HEK293 (cell line): ENCODE data around the gene NT5DC4.

Source experiments
- TCF7L2 ChIP-seq: IDR thresholded peaks from 2 replicates; pipeline ENCODE4 v1.6.1; 2011; ENCODE audit warnings: low read depth, mild to moderate bottlenecking, inconsistent platforms, low read length, moderate library complexity, borderline replicate concordance
- ZBTB1 ChIP-seq: fragments of 450-650 bp; formaldehyde crosslinking; IDR thresholded peaks from 2 replicates; pipeline ENCODE4 v1.5.1; 2016; ENCODE audit warnings: missing biosample characterization, missing genetic modification characterization
- ZBTB17 ChIP-seq: fragments of 450-650 bp; formaldehyde crosslinking; IDR thresholded peaks from 2 replicates; pipeline ENCODE4 v1.5.1; 2016; ENCODE audit warnings: missing biosample characterization, missing genetic modification characterization
- ZFP3 ChIP-seq: fragments of 450-650 bp; formaldehyde crosslinking; IDR thresholded peaks from 2 replicates; pipeline ENCODE4 v1.5.1; 2016; ENCODE audit warnings: low read depth, missing biosample characterization, missing genetic modification characterization
- ZNF10 ChIP-seq: fragments of 450-650 bp; formaldehyde crosslinking; IDR thresholded peaks from 2 replicates; pipeline ENCODE4 v1.5.1; 2017; ENCODE audit warnings: missing biosample characterization, missing genetic modification characterization
- ZNF121 ChIP-seq: fragments of 450-650 bp; formaldehyde crosslinking; IDR thresholded peaks from 2 replicates; pipeline ENCODE4 v1.5.1; 2016; ENCODE audit warnings: missing biosample characterization, missing genetic modification characterization
- ZNF140 ChIP-seq: fragments of 450-650 bp; formaldehyde crosslinking; IDR thresholded peaks from 2 replicates; pipeline ENCODE4 v1.5.1; 2016; ENCODE audit warnings: missing biosample characterization, missing genetic modification characterization
- ZNF426 ChIP-seq: fragments of 450-650 bp; formaldehyde crosslinking; IDR thresholded peaks from 2 replicates; pipeline ENCODE4 v1.5.1; 2017; ENCODE audit warnings: missing biosample characterization, missing genetic modification characterization, mild to moderate bottlenecking, inconsistent platforms, moderate library complexity
- ZNF544 ChIP-seq: fragments of 450-650 bp; formaldehyde crosslinking; IDR thresholded peaks from 2 replicates; pipeline ENCODE4 v1.5.0; 2017; ENCODE audit warnings: missing biosample characterization, missing genetic modification characterization
- ZSCAN16 ChIP-seq: fragments of 450-650 bp; formaldehyde crosslinking; IDR thresholded peaks from 2 replicates; pipeline ENCODE4 v1.5.1; 2016; ENCODE audit warnings: missing biosample characterization, missing genetic modification characterization
- TF ChIP-seq, protein P1 (sequence below): fragments of 450-650 bp; formaldehyde crosslinking; IDR thresholded peaks from 2 replicates; pipeline ENCODE4 v1.5.1; 2016; ENCODE audit warnings: missing biosample characterization, missing genetic modification characterization
- TF ChIP-seq, protein P2 (sequence below): fragments of 450-650 bp; formaldehyde crosslinking; IDR thresholded peaks from 2 replicates; pipeline ENCODE4 v1.5.1; 2017; ENCODE audit warnings: missing biosample characterization, mild to moderate bottlenecking, missing genetic modification characterization, moderate library complexity

DNA sequence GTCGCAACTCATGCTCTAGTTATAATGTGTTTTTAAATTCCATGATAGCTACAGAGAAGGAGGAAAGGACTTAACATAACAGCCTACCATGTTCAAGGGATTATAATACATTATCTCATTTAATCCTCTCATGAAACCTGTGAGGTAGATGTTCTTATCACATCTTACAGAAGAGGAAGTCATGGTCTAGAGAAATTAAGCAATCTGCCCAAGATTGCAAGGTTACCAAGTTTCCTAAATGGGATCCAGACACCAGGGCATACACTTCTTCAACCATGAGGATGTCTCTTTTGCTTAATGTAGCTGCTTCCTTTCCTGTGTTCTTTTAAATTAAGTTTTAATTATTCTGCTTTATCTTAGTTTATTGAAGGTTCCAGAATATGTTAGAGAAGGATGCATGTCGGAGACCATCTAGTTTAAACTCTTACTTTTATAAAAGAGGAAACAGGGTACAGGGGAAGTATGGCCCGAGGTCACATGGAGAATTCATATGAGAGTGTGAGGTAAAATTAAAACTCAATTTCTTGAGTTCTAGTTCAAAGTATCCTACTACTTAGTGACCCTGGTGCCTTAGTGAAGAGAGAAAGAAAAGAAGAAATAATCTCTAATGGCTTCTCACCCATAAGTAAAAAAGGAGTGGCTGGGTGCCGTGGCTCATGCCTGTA, 67.0 kb downstream of the NT5DC4 start:
- TF ChIP-seq, protein P1, sequence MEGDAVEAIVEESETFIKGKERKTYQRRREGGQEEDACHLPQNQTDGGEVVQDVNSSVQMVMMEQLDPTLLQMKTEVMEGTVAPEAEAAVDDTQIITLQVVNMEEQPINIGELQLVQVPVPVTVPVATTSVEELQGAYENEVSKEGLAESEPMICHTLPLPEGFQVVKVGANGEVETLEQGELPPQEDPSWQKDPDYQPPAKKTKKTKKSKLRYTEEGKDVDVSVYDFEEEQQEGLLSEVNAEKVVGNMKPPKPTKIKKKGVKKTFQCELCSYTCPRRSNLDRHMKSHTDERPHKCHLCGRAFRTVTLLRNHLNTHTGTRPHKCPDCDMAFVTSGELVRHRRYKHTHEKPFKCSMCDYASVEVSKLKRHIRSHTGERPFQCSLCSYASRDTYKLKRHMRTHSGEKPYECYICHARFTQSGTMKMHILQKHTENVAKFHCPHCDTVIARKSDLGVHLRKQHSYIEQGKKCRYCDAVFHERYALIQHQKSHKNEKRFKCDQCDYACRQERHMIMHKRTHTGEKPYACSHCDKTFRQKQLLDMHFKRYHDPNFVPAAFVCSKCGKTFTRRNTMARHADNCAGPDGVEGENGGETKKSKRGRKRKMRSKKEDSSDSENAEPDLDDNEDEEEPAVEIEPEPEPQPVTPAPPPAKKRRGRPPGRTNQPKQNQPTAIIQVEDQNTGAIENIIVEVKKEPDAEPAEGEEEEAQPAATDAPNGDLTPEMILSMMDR (tag by site-specific recombination): no peak
- TF ChIP-seq ZNF10 (tag by site-specific recombination) (no peak), ZFP3 (tag by site-specific recombination) (no peak), ZNF426 (no peak), ZNF544 (no peak), ZSCAN16 (tag by site-specific recombination) (no peak), ZBTB1 (tag by site-specific recombination) (no peak), TCF7L2 (no peak), ZBTB17 (tag by site-specific recombination) (no peak), ZNF140 (tag by site-specific recombination) (no peak), ZNF121 (no peak)
- TF ChIP-seq, protein P2, sequence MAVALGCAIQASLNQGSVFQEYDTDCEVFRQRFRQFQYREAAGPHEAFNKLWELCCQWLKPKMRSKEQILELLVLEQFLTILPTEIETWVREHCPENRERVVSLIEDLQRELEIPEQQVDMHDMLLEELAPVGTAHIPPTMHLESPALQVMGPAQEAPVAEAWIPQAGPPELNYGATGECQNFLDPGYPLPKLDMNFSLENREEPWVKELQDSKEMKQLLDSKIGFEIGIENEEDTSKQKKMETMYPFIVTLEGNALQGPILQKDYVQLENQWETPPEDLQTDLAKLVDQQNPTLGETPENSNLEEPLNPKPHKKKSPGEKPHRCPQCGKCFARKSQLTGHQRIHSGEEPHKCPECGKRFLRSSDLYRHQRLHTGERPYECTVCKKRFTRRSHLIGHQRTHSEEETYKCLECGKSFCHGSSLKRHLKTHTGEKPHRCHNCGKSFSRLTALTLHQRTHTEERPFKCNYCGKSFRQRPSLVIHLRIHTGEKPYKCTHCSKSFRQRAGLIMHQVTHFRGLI (tag by site-specific recombination): no peak
